Measurements from ENCODE around the gene VSX2.
"Not testable (repeated sequence)": the region's sequence is repeated elsewhere in the genome, so short reads cannot be mapped to it uniquely, and the experiment has no call there.

DNA sequence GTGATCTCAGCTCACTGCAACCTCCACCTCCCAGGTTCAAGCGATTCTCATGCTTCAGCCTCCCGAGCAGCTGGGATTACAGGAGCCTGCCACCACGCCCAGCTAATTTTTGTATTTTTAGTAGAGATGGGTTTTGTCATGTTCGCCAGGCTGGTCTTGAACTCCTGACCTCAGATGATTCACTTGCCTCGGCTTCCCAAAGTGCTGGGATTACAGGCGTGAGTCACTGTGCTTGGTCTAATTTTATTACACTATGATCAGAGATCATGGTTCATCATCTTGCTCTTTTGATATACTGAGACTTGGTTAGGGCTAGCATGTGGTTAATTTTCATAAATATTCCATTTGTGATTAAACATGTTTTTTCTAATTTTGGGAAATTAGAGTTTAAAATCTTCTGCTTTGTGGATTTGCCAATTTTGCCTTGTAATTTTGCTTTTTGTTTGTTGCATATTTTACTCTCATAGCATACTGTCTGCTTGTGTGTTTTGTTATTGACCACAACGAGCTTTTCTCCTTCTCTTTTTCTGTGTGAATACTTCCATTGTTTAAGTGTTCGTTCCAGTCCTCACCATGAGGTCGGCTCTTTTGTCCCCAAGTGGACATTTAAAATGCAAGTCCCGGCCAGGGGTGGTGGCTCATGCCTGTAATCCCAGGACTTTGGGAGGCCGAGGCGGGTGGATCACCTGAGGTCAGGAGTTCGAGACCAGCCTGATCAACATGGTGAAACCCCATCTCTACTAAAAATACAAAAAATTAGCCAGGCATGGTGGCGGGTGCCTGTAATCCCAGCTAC, 31.3 kb downstream of the VSX2 start:
- TF ChIP-seq CTCF (IDR thresholded peaks at IDR 0.05; ENCODE audit: poor library complexity); EZH2 (IDR thresholded peaks at IDR 0.05; ENCODE audit: borderline replicate concordance): not testable (repeated sequence)
